Coronary artery (tissue), 2 donors: ENCODE results near the gene SRF.

Experiments
- DNase-seq: peaks from one replicate; pipeline ENCODE4 v3.0.0-alpha.2; 2017; ENCODE audit warnings: low spot score
- H3K27ac ChIP-seq, 2 donors: fragments of 200-600 bp; sonication (generic); one replicate each; pipeline ENCODE4 v1.5.1; 2016 to 2019
- H3K4me3 ChIP-seq: fragments of 200-600 bp; sonication (generic); 2 replicates; pipeline ENCODE4 v1.5.1; 2016; ENCODE audit warnings: mild to moderate bottlenecking, moderate library complexity
- CTCF ChIP-seq: fragments of 200-600 bp; sonication (generic); IDR thresholded peaks from one replicate; pipeline ENCODE4 v1.5.1; 2019; ENCODE audit warnings: antibody characterized with exemption

Gene SRF

GRCh38 chr6:43178150-43178549 is 7.1 kb downstream of the SRF start:
- no peak for DNase-seq
- no peak for TF ChIP-seq CTCF
- H3K27ac ChIP-seq, result no peak overlapping the region
- no peak overlapping the region for H3K4me3 ChIP-seq

GRCh38 chr6:43178951-43179830 is 8.1 kb downstream of the SRF start:
- no peak overlapping the region for H3K27ac ChIP-seq
- DNase-seq, result no peak
- no peak overlapping the region for H3K4me3 ChIP-seq
- no peak for TF ChIP-seq CTCF

- Histone ChIP-seq H3K4me3 (no peak overlapping the region), H3K27ac (no peak overlapping the region)
- no peak for DNase-seq
- no peak for TF ChIP-seq CTCF
These were observed 9.0 kb downstream of the SRF start for GRCh38 chr6:43180058-43180457.

GRCh38 chr6:43180985-43181384 is 9.9 kb downstream of the SRF start:
- Histone ChIP-seq H3K4me3 (no peak overlapping the region), H3K27ac (peak overlapping the region in 1 of 2 donors; percentile 13)
- no peak for TF ChIP-seq CTCF
- DNase-seq, result no peak

GRCh38 chr6:43181621-43181941 is 10.5 kb downstream of the SRF start:
- Histone ChIP-seq H3K4me3 (peak overlapping the region; percentile 81), H3K27ac (peak overlapping the region; percentile 71 to 85)
- no peak for DNase-seq
- no peak for TF ChIP-seq CTCF

GRCh38 chr6:43181942-43182860 is 11.1 kb downstream of the SRF start, which contains the start of gene CUL9:
Gene CUL9 (plus strand): TSS chr6:43182196. CDS start chr6:43184311, 2,115 bp downstream.
- TF ChIP-seq CTCF, result no peak
- Histone ChIP-seq H3K4me3 (peak within 1 kb of the TSS; percentile 81), H3K27ac (peak within 1 kb of the TSS; percentile 71 to 85)
- peak; percentile 89 for DNase-seq
